Panc1 (cell line): ENCODE measurements around the gene AKAP1. TPM values are rescaled to one million over a fixed set of nuclear protein-coding genes. Genes with fewer than 3 reads are reported as not detected.

Experiments
- ATAC-seq: fragments of 200-7000 bp; cut with Tn5 transposase; 2 replicates; pipeline ENCODE4 v1.9.1; 2020; ENCODE audit warnings: mild to moderate bottlenecking, moderate library complexity
- BruUV-seq: library from RNA; stranded (reverse); fragments of 400-500 nt; replicated peaks from 2 replicates; lab custom pipeline; 2021; lab: Mats Ljungman, UMichigan
- CTCF ChIA-PET: fragments of 300-600 bp; sonication (Branson Sonifier 250); formaldehyde crosslinking; loops from one replicate; lab custom pipeline; 2022; ENCODE audit warnings: antibody characterized with exemption; lab: Charles Lee
- POLR2A ChIA-PET: fragments of 300-600 bp; sonication (Branson Sonifier 250); formaldehyde crosslinking; loops from one replicate; lab custom pipeline; 2022; ENCODE audit warnings: antibody characterized with exemption; lab: Charles Lee
- DNase-seq: peaks from one replicate; pipeline ENCODE4 v3.0.0-alpha.2; 2010; ENCODE audit warnings: low read depth, low spot score
- H3K27ac ChIP-seq: 2 replicates; pipeline ENCODE4 v1.5.1; 2011; ENCODE audit warnings: mild to moderate bottlenecking, low read length, inconsistent platforms
- H3K27me3 ChIP-seq: fragments of 200-500 bp; sonication (Bioruptor generic); 2 replicates; pipeline ENCODE4 v1.6.0; 2014; ENCODE audit warnings: low read length, inconsistent platforms; ENCODE audit not compliant: control insufficient read depth, insufficient read depth
- H3K36me3 ChIP-seq: fragments of 200-500 bp; sonication (Bioruptor generic); 2 replicates; pipeline ENCODE4 v1.5.1; 2014; ENCODE audit warnings: inconsistent platforms, mild to moderate bottlenecking, low read length, moderate library complexity; ENCODE audit not compliant: control insufficient read depth, insufficient read depth
- H3K4me1 ChIP-seq: 2 replicates; pipeline ENCODE4 v1.5.1; 2011; ENCODE audit warnings: inconsistent platforms, mild to moderate bottlenecking, low read length, moderate library complexity; ENCODE audit not compliant: control insufficient read depth, insufficient read depth
- H3K4me3 ChIP-seq, 2 experiments: 2 replicates each; pipeline ENCODE4 v1.5.1; 2011 to 2012; ENCODE audit warnings: low read depth in 2 of 2, low read length in 2 of 2, mild to moderate bottlenecking in 2 of 2, inconsistent platforms in 1 of 2, moderate library complexity in 1 of 2
- H3K9me3 ChIP-seq: fragments of 200-500 bp; sonication (Bioruptor generic); 2 replicates; pipeline ENCODE4 v1.5.1; 2014; ENCODE audit warnings: low read depth, mild to moderate bottlenecking, inconsistent platforms, low read length, moderate library complexity; ENCODE audit not compliant: control insufficient read depth, insufficient read depth
- POLR2AphosphoS5 ChIP-seq: IDR thresholded peaks from 2 replicates; pipeline ENCODE4 v1.6.1; 2012; ENCODE audit warnings: mild to moderate bottlenecking, low read depth, low read length, moderate library complexity
- SIN3A ChIP-seq: IDR thresholded peaks from 2 replicates; pipeline ENCODE4 v1.6.1; 2012; ENCODE audit warnings: low read depth, mild to moderate bottlenecking, low read length, moderate library complexity, borderline replicate concordance; ENCODE audit not compliant: insufficient read depth
- TCF7L2 ChIP-seq: IDR thresholded peaks from 2 replicates; pipeline ENCODE4 v1.6.1; 2011; ENCODE audit warnings: mild to moderate bottlenecking, low read depth, low read length, inconsistent platforms
- in situ Hi-C: cut with HindIII; loops from 2 replicates; pipeline ENCODE4 v1.10.0; 2016; ENCODE audit warnings: low sequenced_read_pairs, low pct_unique_long_range_greater_than_20kb
- intact Hi-C: fragments of 100-400 bp; cut with micrococcal nuclease; formaldehyde crosslinking; loops from one replicate; pipeline ENCODE4 v1.10.0; 2022; ENCODE audit not compliant: unreplicated experiment
- total RNA-seq: library from RNA; stranded (reverse); gene quantifications from one replicate; pipeline ENCODE4 v1.2.1, GENCODE V29; 2021; ENCODE audit not compliant: unreplicated experiment
- TF ChIP-seq, protein P1 (sequence below), 2 experiments: IDR thresholded peaks; 2 replicates each; pipeline ENCODE4 v1.6.1; 2011 to 2012; ENCODE audit warnings: low read depth in 2 of 2, control low read depth in 1 of 2, low read length in 1 of 2, mild to moderate bottlenecking in 1 of 2, moderate library complexity in 1 of 2; ENCODE audit not compliant: insufficient read depth in 1 of 2
- TF ChIP-seq, protein P2 (sequence below): fragments of 450-650 bp; IDR thresholded peaks from 2 replicates; pipeline ENCODE4 v1.5.1; 2017; ENCODE audit warnings: mild to moderate bottlenecking

AKAP1 gene
- total RNA-seq, 1 experiment from 2014 or later: 52.7 TPM

DNA sequence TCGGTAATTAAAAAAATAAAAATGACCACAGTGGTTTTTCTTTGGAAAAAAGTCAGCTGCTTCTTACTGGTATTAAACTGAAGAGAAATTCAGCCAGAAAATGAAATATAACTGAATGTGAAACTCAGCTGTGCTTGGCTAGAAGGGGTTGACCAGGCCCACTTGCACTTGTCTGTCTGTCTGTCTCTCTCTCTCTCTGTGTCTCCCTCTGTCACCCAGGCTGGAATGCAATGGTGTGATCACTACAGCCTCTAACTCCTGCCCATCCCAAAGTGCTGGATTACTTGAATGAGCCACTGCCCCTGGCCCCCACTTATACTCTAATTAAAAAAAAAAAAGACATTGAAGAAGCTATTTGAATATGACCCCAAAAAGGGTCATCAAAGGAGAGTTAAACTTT, 17.3 kb upstream of the AKAP1 start:
- POLR2A ChIA-PET: no interaction called here
- ATAC-seq: no peak
- intact Hi-C loops: no loop called here

DNA sequence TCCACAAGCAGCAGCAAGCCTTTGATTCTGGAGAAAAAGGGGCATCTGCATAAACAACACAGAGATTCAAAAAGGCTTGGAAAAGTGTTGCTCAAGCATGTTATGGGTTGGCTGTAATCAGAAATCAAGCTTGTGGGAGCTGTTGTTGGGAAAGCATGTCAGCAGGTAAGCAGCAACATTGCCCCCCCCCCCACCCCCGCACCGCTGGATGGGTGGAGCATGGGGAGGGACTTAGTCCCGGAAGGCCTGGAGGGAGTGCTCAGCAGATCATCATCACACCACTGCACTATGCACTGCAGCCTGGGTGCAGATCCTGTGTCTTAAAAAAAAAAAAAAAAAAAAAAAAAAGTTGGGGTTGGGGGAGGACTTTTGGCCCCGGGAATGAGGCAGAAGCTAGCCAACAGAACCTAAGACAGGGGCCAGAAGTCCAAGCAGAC, 16.8 kb upstream of the AKAP1 start:
- ATAC-seq (peak; percentile 67; the same call in 1 of the 2 replicates), DNase-seq (no peak)
- intact Hi-C loops (no loop called here), in situ Hi-C loops (no loop called here)
- Histone ChIP-seq H3K36me3 (no peaks in the 10 kb centered on the region), H3K4me3 (no peak overlapping the region), H3K27me3 (peaks cover 2% of the 10 kb centered on the region; the same call in 1 of the 2 replicates), H3K9me3 (no peaks in the 10 kb centered on the region), H3K27ac (no peak overlapping the region), H3K4me1 (no peaks in the 10 kb centered on the region)
- TF ChIP-seq SIN3A (no peak), POLR2AphosphoS5 (no peak), TCF7L2 (no peak)
- TF ChIP-seq, protein P1, sequence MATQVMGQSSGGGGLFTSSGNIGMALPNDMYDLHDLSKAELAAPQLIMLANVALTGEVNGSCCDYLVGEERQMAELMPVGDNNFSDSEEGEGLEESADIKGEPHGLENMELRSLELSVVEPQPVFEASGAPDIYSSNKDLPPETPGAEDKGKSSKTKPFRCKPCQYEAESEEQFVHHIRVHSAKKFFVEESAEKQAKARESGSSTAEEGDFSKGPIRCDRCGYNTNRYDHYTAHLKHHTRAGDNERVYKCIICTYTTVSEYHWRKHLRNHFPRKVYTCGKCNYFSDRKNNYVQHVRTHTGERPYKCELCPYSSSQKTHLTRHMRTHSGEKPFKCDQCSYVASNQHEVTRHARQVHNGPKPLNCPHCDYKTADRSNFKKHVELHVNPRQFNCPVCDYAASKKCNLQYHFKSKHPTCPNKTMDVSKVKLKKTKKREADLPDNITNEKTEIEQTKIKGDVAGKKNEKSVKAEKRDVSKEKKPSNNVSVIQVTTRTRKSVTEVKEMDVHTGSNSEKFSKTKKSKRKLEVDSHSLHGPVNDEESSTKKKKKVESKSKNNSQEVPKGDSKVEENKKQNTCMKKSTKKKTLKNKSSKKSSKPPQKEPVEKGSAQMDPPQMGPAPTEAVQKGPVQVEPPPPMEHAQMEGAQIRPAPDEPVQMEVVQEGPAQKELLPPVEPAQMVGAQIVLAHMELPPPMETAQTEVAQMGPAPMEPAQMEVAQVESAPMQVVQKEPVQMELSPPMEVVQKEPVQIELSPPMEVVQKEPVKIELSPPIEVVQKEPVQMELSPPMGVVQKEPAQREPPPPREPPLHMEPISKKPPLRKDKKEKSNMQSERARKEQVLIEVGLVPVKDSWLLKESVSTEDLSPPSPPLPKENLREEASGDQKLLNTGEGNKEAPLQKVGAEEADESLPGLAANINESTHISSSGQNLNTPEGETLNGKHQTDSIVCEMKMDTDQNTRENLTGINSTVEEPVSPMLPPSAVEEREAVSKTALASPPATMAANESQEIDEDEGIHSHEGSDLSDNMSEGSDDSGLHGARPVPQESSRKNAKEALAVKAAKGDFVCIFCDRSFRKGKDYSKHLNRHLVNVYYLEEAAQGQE (IDR thresholded peaks at IDR 0.05; ENCODE audit: insufficient read depth in 1 of 2, low read depth in 2 of 2, low read length in 1 of 2): no peak
- TF ChIP-seq, protein P2, sequence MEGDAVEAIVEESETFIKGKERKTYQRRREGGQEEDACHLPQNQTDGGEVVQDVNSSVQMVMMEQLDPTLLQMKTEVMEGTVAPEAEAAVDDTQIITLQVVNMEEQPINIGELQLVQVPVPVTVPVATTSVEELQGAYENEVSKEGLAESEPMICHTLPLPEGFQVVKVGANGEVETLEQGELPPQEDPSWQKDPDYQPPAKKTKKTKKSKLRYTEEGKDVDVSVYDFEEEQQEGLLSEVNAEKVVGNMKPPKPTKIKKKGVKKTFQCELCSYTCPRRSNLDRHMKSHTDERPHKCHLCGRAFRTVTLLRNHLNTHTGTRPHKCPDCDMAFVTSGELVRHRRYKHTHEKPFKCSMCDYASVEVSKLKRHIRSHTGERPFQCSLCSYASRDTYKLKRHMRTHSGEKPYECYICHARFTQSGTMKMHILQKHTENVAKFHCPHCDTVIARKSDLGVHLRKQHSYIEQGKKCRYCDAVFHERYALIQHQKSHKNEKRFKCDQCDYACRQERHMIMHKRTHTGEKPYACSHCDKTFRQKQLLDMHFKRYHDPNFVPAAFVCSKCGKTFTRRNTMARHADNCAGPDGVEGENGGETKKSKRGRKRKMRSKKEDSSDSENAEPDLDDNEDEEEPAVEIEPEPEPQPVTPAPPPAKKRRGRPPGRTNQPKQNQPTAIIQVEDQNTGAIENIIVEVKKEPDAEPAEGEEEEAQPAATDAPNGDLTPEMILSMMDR: no peak
- no TSS peak for BruUV-seq
- ChIA-PET POLR2A (no interaction called here), CTCF (no interaction called here)

More for the DNA sequence above, 17.3 kb upstream of the AKAP1 start:
- Histone ChIP-seq H3K36me3 (no peaks in the 10 kb centered on the region), H3K27ac (no peak overlapping the region), H3K9me3 (no peaks in the 10 kb centered on the region), H3K27me3 (peaks cover 2% of the 10 kb centered on the region; the same call in 1 of the 2 replicates), H3K4me3 (no peak overlapping the region), H3K4me1 (no peaks in the 10 kb centered on the region)
- TF ChIP-seq, protein P1 (IDR thresholded peaks at IDR 0.05; ENCODE audit: insufficient read depth in 1 of 2, low read depth in 2 of 2, low read length in 1 of 2): no peak
- TF ChIP-seq, protein P2: no peak
- no peak for TF ChIP-seq TCF7L2
- TF ChIP-seq SIN3A: no peak
- no peak for TF ChIP-seq POLR2AphosphoS5
- no peak for DNase-seq
- in situ Hi-C loops: no loop called here
- no TSS peak for BruUV-seq
- CTCF ChIA-PET: no interaction called here
